GM12878 (cell line): ENCODE data around the gene NPR2. TPM values are rescaled to one million over a fixed set of nuclear protein-coding genes. Genes with fewer than 3 reads are reported as not detected.

Experiments used
- ATAC-seq: fragments of 200-7000 bp; cut with Tn5 transposase; 3 replicates; pipeline ENCODE4 v1.9.1; 2020; ENCODE audit warnings: mild to moderate bottlenecking, moderate library complexity
- BruUV-seq: library from RNA; stranded (reverse); fragments of 400-500 nt; replicated peaks from 2 replicates; lab custom pipeline; 2021; lab: Mats Ljungman, UMichigan
- CTCF ChIA-PET: fragments of 300-600 bp; sonication (Branson Sonifier 250); formaldehyde crosslinking; extraction: SDS; loops from one replicate; lab custom pipeline; 2021; ENCODE audit warnings: inconsistent platforms; lab: Yijun Ruan, JAX
- POLR2A ChIA-PET: fragments of 350-600 bp; formaldehyde crosslinking; extraction: SDS; loops from one replicate; lab custom pipeline; 2021; ENCODE audit warnings: inconsistent platforms; lab: Charles Lee
- RAD21 ChIA-PET: fragments of 300-600 bp; sonication (Branson Sonifier 250); formaldehyde crosslinking; loops from one replicate; lab custom pipeline; 2023; ENCODE audit warnings: antibody characterized with exemption; ENCODE audit not compliant: unreplicated experiment; lab: Charles Lee
- SMC1A ChIA-PET: fragments of 300-600 bp; sonication (Branson Sonifier 250); formaldehyde crosslinking; loops from one replicate; lab custom pipeline; 2023; ENCODE audit not compliant: unreplicated experiment, uncharacterized antibody; lab: Charles Lee
- DNase-seq: peaks from one replicate; pipeline ENCODE4 v3.0.0-alpha.2; 2011; ENCODE audit warnings: low read depth, low spot score
- FAIRE-seq: peaks from 3 replicates; lab custom pipeline; 2011; peaks lifted over from hg19 to GRCh38; lab: Jason Lieb, UNC
- H2AFZ ChIP-seq: 2 replicates; pipeline ENCODE4 v1.6.0; 2011; ENCODE audit warnings: low read depth, low read length, control low read depth; ENCODE audit not compliant: control insufficient read depth
- H3K27ac ChIP-seq: 2 replicates; pipeline ENCODE4 v1.5.1; 2011; ENCODE audit warnings: control low read depth; ENCODE audit not compliant: control insufficient read depth, insufficient read depth
- H3K27me3 ChIP-seq, 2 experiments: replicated peaks in 1 of 2; 2 replicates each; pipeline versions ENCODE4 v1.6.0 to v1.6.1; 2011; ENCODE audit warnings: low read length in 1 of 2; ENCODE audit not compliant: control insufficient read depth in 2 of 2, insufficient read depth in 2 of 2
- H3K36me3 ChIP-seq, 2 experiments: 2 replicates each; pipeline ENCODE4 v1.5.1; 2011; ENCODE audit warnings: low read length in 1 of 2; ENCODE audit not compliant: control insufficient read depth in 2 of 2, insufficient read depth in 2 of 2
- H3K4me1 ChIP-seq: 2 replicates; pipeline ENCODE4 v1.6.1; 2011; ENCODE audit warnings: mild to moderate bottlenecking, low read length, moderate library complexity, mixed read lengths; ENCODE audit not compliant: control insufficient read depth, insufficient read depth
- H3K4me2 ChIP-seq: 2 replicates; pipeline ENCODE4 v1.6.0; 2011; ENCODE audit warnings: control low read depth; ENCODE audit not compliant: control insufficient read depth, insufficient read depth
- H3K4me3 ChIP-seq: fragments of 200-600 bp; sonication (generic); 2 replicates; pipeline ENCODE4 v1.5.1; 2016
- H3K79me2 ChIP-seq: 2 replicates; pipeline ENCODE4 v1.6.0; 2011; ENCODE audit warnings: low read length; ENCODE audit not compliant: control insufficient read depth, insufficient read depth
- H3K9ac ChIP-seq: 2 replicates; pipeline ENCODE4 v1.8.0; 2011; ENCODE audit warnings: low read length, control low read depth, mixed read lengths; ENCODE audit not compliant: control insufficient read depth, insufficient read depth
- H3K9me3 ChIP-seq: replicated peaks from 3 replicates; pipeline ENCODE4 v1.5.1; 2011; ENCODE audit warnings: mild to moderate bottlenecking, low read length; ENCODE audit not compliant: control insufficient read depth, insufficient read depth
- H4K20me1 ChIP-seq: 2 replicates; pipeline ENCODE4 v1.6.0; 2011; ENCODE audit not compliant: control insufficient read depth, insufficient read depth
- GATAD2B ChIP-seq: fragments of 450-650 bp; conservative IDR thresholded peaks from 2 replicates; pipeline ENCODE4 v1.6.1; 2017; ENCODE audit warnings: low read depth, mild to moderate bottlenecking, moderate library complexity
- HDAC6 ChIP-seq: fragments of 200-600 bp; sonication (generic); IDR thresholded peaks from one replicate; pipeline ENCODE4 v1.8.0; 2017; ENCODE audit warnings: antibody characterized with exemption; ENCODE audit not compliant: unreplicated experiment
- NR2C2 ChIP-seq: IDR thresholded peaks from 2 replicates; pipeline ENCODE4 v1.6.1; 2011; ENCODE audit warnings: borderline replicate concordance, low read depth; ENCODE audit not compliant: control insufficient read depth, insufficient read length
- REST ChIP-seq: IDR thresholded peaks from 2 replicates; pipeline ENCODE4 v1.6.1; 2012; ENCODE audit warnings: mild to moderate bottlenecking, low read depth, low read length
- WGBS: methylation state at CpG from one replicate; pipeline ENCODE4 v1.1.6; 2016; ENCODE audit warnings: low lambda C conversion rate; ENCODE audit not compliant: insufficient replicate concordance, insufficient coverage; ENCODE audit errors: missing lambda C conversion rate; 5-methylcytosine and 5-hydroxymethylcytosine counted together
- in situ Hi-C: fragments of 300-500 bp; cut with MboI; formaldehyde crosslinking; loops from 9 replicates; pipeline ENCODE4 v1.14.3; 2018; ENCODE audit warnings: mixed read lengths
- intact Hi-C: fragments of 100-400 bp; cut with micrococcal nuclease; formaldehyde crosslinking; loops from one replicate; pipeline ENCODE4 v1.14.2; 2022; ENCODE audit not compliant: unreplicated experiment
- polyA plus RNA-seq, 11 experiments: library from polyadenylated mRNA; depleted of rRNA in 4 of 11; unstranded in 6 of 11; stranded (reverse) in 5 of 11; fragments of >200 nt; fragmentation: Nextera tagmentation in 4 of 11; fragmentation: Illumina TruSeq in 1 of 11; extraction: Ambion mirVana in 4 of 11; extraction: Trizol in 1 of 11; gene quantifications; 1 replicate in 1 of 11; 2 replicates in 10 of 11; pipeline versions ENCODE4 v1.2.1 to v1.2.3, GENCODE V29; 2011 to 2016; ENCODE audit warnings: inconsistent platforms in 2 of 11, missing spikeins in 2 of 11, low read depth in 1 of 11
- total RNA-seq, 4 experiments: library from RNA; depleted of rRNA in 3 of 4; stranded (reverse); fragments of >200 nt in 3 of 4; fragmentation: Illumina TruSeq in 1 of 4; extraction: Trizol in 1 of 4; gene quantifications; 2 replicates each; pipeline versions ENCODE4 v1.2.1 to v1.2.3, GENCODE V29; 2013 to 2021

Gene NPR2
- total and polyA plus RNA-seq, 10 of the 15 experiments (the other 5 are each of a cell fraction or from before 2014, with no cell fraction given), result 2.0 to 20.9 (median 6.8) TPM

- WGBS, result 100% methylated on average over 1 of the region's 2 CpGs
- no peaks in the 10 kb centered on the region for H3K27me3 ChIP-seq
- H3K27ac ChIP-seq, result no peak overlapping the region
- H4K20me1 ChIP-seq, result no peaks in the 10 kb centered on the region
- intact Hi-C loops (no loop called here), in situ Hi-C loops (no loop called here)
- H3K4me1 ChIP-seq, result no peaks in the 10 kb centered on the region
- DNase-seq (no peak), FAIRE-seq (no peak), ATAC-seq (no peak)
- ChIA-PET SMC1A (interaction anchor here (0.9 kb wide), 1 partner anchor 59 kb away, joined by 3 read pairs; no protein-coding TSS in a partner anchor), POLR2A (no interaction called here), RAD21 (no interaction called here), CTCF (interaction anchor here (0.6 to 2.0 kb wide), 4 partner anchors 9 to 683 kb away, joined by 3 to 6 read pairs (median 4); no protein-coding TSS in a partner anchor)
- no peak overlapping the region for H3K4me2 ChIP-seq
- H3K4me3 ChIP-seq, result no peak overlapping the region
- no peak overlapping the region for H3K9ac ChIP-seq
- BruUV-seq, result TSS peak; percentile 59
- H2AFZ ChIP-seq, result no peak overlapping the region
- no peaks in the 10 kb centered on the region for H3K79me2 ChIP-seq
- no peak for TF ChIP-seq HDAC6
- no peaks in the 10 kb centered on the region for H3K9me3 ChIP-seq
- H3K36me3 ChIP-seq, result peaks cover 2 to 6% of the 10 kb centered on the region in 2 experiments; a peak in 3 of 4 replicates
Observed at GRCh38 chr9:35781066-35781465, 10.3 kb upstream of the NPR2 start.

- ATAC-seq (no peak), FAIRE-seq (no peak), DNase-seq (no peak)
- BruUV-seq, result no TSS peak
- Histone ChIP-seq H3K27ac (no peak overlapping the region), H3K9me3 (no peaks in the 10 kb centered on the region), H3K4me1 (no peaks in the 10 kb centered on the region), H3K36me3 (peaks cover 2 to 6% of the 10 kb centered on the region in 2 experiments), H3K27me3 (no peaks in the 10 kb centered on the region)
- ChIA-PET RAD21 (no interaction called here), CTCF (interaction anchor here (2.0 to 3.9 kb wide), 2 partner anchors 43 to 99 kb away, joined by 6 to 13 read pairs; no protein-coding TSS in a partner anchor), POLR2A (interaction anchor here (0.6 kb wide), 1 partner anchor 123 kb away, joined by 4 read pairs; no protein-coding TSS in a partner anchor)
- in situ Hi-C loops, result no loop called here
- TF ChIP-seq GATAD2B (no peak), REST (no peak), NR2C2 (no peak)
- TF ChIP-seq, all 136 proteins: peak for 0
- Histone ChIP-seq H2AFZ (no peak overlapping the region), H3K79me2 (no peaks in the 10 kb centered on the region), H3K4me2 (no peak overlapping the region), H4K20me1 (no peaks in the 10 kb centered on the region), H3K4me3 (no peak overlapping the region), H3K9ac (no peak overlapping the region)
- SMC1A ChIA-PET, result interaction anchor here (1.2 to 1.6 kb wide), 3 partner anchors 11 to 23 kb away, joined by 3 to 7 read pairs (median 3); no protein-coding TSS in a partner anchor
- intact Hi-C loops, result no loop called here
Observed at GRCh38 chr9:35783418-35783817, 8.0 kb upstream of the NPR2 start.
